HepG2 (cell line): ENCODE measurements around the gene DOCK11. TPM values are rescaled to one million over a fixed set of nuclear protein-coding genes. Genes with fewer than 3 reads are reported as not detected.

Experiments used
- ATAC-seq: fragments of 200-7000 bp; cut with Tn5 transposase; 3 replicates; pipeline ENCODE4 v1.9.1; 2020; ENCODE audit warnings: mild to moderate bottlenecking, moderate library complexity
- BruUV-seq: library from RNA; stranded (reverse); fragments of 400-500 nt; replicated peaks from 2 replicates; lab custom pipeline; 2021; lab: Mats Ljungman, UMichigan
- CTCF ChIA-PET: fragments of 300-600 bp; formaldehyde crosslinking; extraction: SDS; loops from one replicate; lab custom pipeline; 2021; ENCODE audit warnings: low total read pairs, inconsistent platforms, low intra/inter-chr PET ratio; lab: Yijun Ruan, JAX
- POLR2A ChIA-PET: fragments of 350-600 bp; sonication (Branson Sonifier 250); formaldehyde crosslinking; loops from one replicate; lab custom pipeline; 2020; ENCODE audit warnings: antibody characterized with exemption, inconsistent platforms; lab: Yijun Ruan, JAX
- DNase-seq: peaks from one replicate; pipeline ENCODE4 v3.0.0-alpha.2; 2015; ENCODE audit warnings: low spot score
- FAIRE-seq: peaks from 3 replicates; lab custom pipeline; 2011; peaks lifted over from hg19 to GRCh38; lab: Jason Lieb, UNC
- H2AFZ ChIP-seq: one replicate; pipeline ENCODE4 v1.6.1; 2011; ENCODE audit warnings: low read length, inconsistent platforms
- H3K27ac ChIP-seq: fragments of 300-600 bp; 3 replicates; pipeline ENCODE4 v1.8.0; 2011; ENCODE audit warnings: mixed run types, mild to moderate bottlenecking, mixed read lengths, low read length, inconsistent platforms; ENCODE audit not compliant: insufficient read depth; ENCODE audit errors: extremely low read length
- H3K27me3 ChIP-seq, 2 experiments: fragments of 200-600 bp in 1 of 2; 2 replicates in 1 of 2; 3 replicates in 1 of 2; pipeline versions ENCODE4 v1.6.0 to v1.8.0; 2011; ENCODE audit warnings: low read length in 2 of 2, mild to moderate bottlenecking in 2 of 2, moderate library complexity in 2 of 2, inconsistent platforms in 1 of 2; ENCODE audit not compliant: insufficient read depth in 2 of 2, control insufficient read depth in 1 of 2
- H3K36me3 ChIP-seq, 2 experiments: fragments of 200-600 bp in 1 of 2; replicated peaks in 1 of 2; 2 replicates in 1 of 2; 3 replicates in 1 of 2; pipeline versions ENCODE4 v1.5.1 to v1.8.0; 2011; ENCODE audit warnings: low read length in 2 of 2, inconsistent platforms in 1 of 2; ENCODE audit not compliant: insufficient read depth in 2 of 2, control insufficient read depth in 1 of 2
- H3K4me1 ChIP-seq: 2 replicates; pipeline ENCODE4 v1.5.1; 2012; ENCODE audit warnings: low read length, inconsistent platforms; ENCODE audit not compliant: insufficient read depth
- H3K4me2 ChIP-seq: 2 replicates; pipeline ENCODE4 v1.6.0; 2011; ENCODE audit warnings: low read depth, low read length, inconsistent platforms
- H3K4me3 ChIP-seq, 3 experiments: fragments of 200-600 bp in 1 of 3; sonication (generic), shearing (Covaris generic) in 1 of 3; replicated peaks in 1 of 3; 2 replicates each; pipeline ENCODE4 v1.5.1; 2011 to 2016; ENCODE audit warnings: low read length in 3 of 3, inconsistent platforms in 2 of 3, low read depth in 2 of 3, mild to moderate bottlenecking in 2 of 3, control low read depth in 1 of 3, mixed read lengths in 1 of 3; ENCODE audit not compliant: insufficient read depth in 1 of 3
- H3K79me2 ChIP-seq: one replicate; pipeline ENCODE4 v1.6.1; 2011; ENCODE audit warnings: low read length, inconsistent platforms; ENCODE audit not compliant: insufficient read depth
- H3K9ac ChIP-seq: 2 replicates; pipeline ENCODE4 v1.6.0; 2011; ENCODE audit warnings: mild to moderate bottlenecking, low read depth, low read length, inconsistent platforms; ENCODE audit not compliant: insufficient read depth
- H3K9me3 ChIP-seq: 2 replicates; pipeline ENCODE4 v1.5.1; 2012; ENCODE audit warnings: mild to moderate bottlenecking, low read length
- H4K20me1 ChIP-seq: 2 replicates; pipeline ENCODE4 v1.6.0; 2011; ENCODE audit warnings: inconsistent platforms, mild to moderate bottlenecking, low read length, moderate library complexity; ENCODE audit not compliant: insufficient read depth
- CEBPB ChIP-seq: IDR thresholded peaks from 2 replicates; pipeline ENCODE4 v1.6.1; 2011; ENCODE audit warnings: low read depth, low read length, improper control_type of control experiment, borderline replicate concordance
- FOXP1 ChIP-seq, 2 experiments: fragments of 450-650 bp in 1 of 2; IDR thresholded peaks; 2 replicates each; pipeline ENCODE4 v1.6.1; 2017 to 2018; ENCODE audit warnings: antibody characterized with exemption in 1 of 2
- MTA3 ChIP-seq: sonication (generic); formaldehyde crosslinking; IDR thresholded peaks from 2 replicates; pipeline ENCODE4 v1.4.0; 2020; ENCODE audit warnings: missing genetic modification reagents
- NBN ChIP-seq: fragments of 450-650 bp; conservative IDR thresholded peaks from 2 replicates; pipeline ENCODE4 v1.6.1; 2017
- PLRG1 ChIP-seq: fragments of 450-650 bp; conservative IDR thresholded peaks from 2 replicates; pipeline ENCODE4 v1.6.1; 2016
- SALL1 ChIP-seq: sonication (generic); formaldehyde crosslinking; IDR thresholded peaks from 2 replicates; pipeline ENCODE4 v1.8.0; 2022; ENCODE audit warnings: mild to moderate bottlenecking, missing genetic modification reagents
- TFE3 ChIP-seq: IDR thresholded peaks from 2 replicates; pipeline ENCODE4 v1.6.1; 2016
- ZNF816 ChIP-seq: sonication (generic); formaldehyde crosslinking; IDR thresholded peaks from 2 replicates; pipeline ENCODE4 v1.8.0; 2022; ENCODE audit warnings: missing genetic modification reagents, mild to moderate bottlenecking, borderline replicate concordance
- WGBS: methylation state at CpG from one replicate; pipeline ENCODE4 v1.1.6; 2017; ENCODE audit warnings: low lambda C conversion rate; 5-methylcytosine and 5-hydroxymethylcytosine counted together
- in situ Hi-C: cut with HindIII; loops from 2 replicates; pipeline ENCODE4 v1.10.0; 2017; ENCODE audit warnings: low pct_unique_long_range_greater_than_20kb; ENCODE audit not compliant: extremely low pct_ligation_motif_present
- intact Hi-C: fragments of 100-400 bp; cut with micrococcal nuclease; formaldehyde crosslinking; loops from one replicate; pipeline ENCODE4 v1.10.0; 2022; ENCODE audit not compliant: unreplicated experiment
- polyA plus RNA-seq, 8 experiments: library from polyadenylated mRNA; depleted of rRNA in 3 of 8; stranded (reverse) in 7 of 8; unstranded in 1 of 8; fragments of >200 nt; fragmentation: Illumina TruSeq in 4 of 8; extraction: Trizol in 4 of 8; gene quantifications; 2 replicates each; pipeline versions ENCODE4 v1.2.1 to v1.2.3, GENCODE V29; 2011 to 2016; ENCODE audit warnings: low read depth in 4 of 8, missing spikeins in 1 of 8, mixed read lengths in 1 of 8; ENCODE audit not compliant: insufficient read depth in 1 of 8
- total RNA-seq, 5 experiments: library from RNA; depleted of rRNA; stranded (reverse); fragments of >200 nt; fragmentation: Illumina TruSeq; extraction: Trizol; gene quantifications; 2 replicates each; pipeline ENCODE4 v1.2.3, GENCODE V29; 2016; ENCODE audit warnings: low read depth in 1 of 5

Gene DOCK11
- total and polyA plus RNA-seq, 2 of the 13 experiments (the other 11 are each of a cell fraction or from before 2014, with no cell fraction given) = 0.02 to 0.12 TPM

DNA sequence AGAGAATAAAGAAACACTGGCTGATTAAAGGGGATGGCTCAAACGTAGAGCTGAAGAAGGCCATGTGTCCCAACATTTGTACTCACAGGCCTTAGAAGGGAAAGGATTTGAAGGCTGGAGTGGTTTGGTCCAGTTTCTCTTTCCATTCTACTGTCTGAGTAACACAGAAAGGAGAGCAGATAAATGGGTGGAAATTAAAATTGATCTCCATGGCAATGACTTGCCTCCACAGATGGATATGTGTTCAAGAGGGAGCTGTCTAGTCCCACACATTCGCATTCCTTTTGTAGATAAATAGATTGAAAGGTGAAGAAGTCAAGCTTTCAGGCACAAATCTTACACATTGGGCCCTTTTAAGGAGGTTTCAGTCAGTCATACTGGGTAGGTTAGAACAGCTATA is 74.6 kb downstream of the DOCK11 start:
- FAIRE-seq = no peak
- H3K27me3 ChIP-seq = no peaks in the 10 kb centered on the region
- H3K79me2 ChIP-seq = no peaks in the 10 kb centered on the region
- no peak for TF ChIP-seq MTA3
- no peak for TF ChIP-seq ZNF816 (CRISPR knock-in tag)
- TF ChIP-seq NBN = no peak
- TF ChIP-seq TFE3 (CRISPR knock-in tag) = no peak
- no peak for TF ChIP-seq PLRG1
- no peak for TF ChIP-seq FOXP1 (IDR thresholded peaks at IDR 0.05)
- no peak for TF ChIP-seq FOXP1 (CRISPR knock-in tag; IDR thresholded peaks at IDR 0.05)
- TF ChIP-seq, all 625 proteins: peak for 0
- no peaks in the 10 kb centered on the region for H3K36me3 ChIP-seq
- no peak overlapping the region for H3K9ac ChIP-seq
- no peak for ATAC-seq
- H3K4me1 ChIP-seq = no peaks in the 10 kb centered on the region
- intact Hi-C loops = no loop called here
- DNase-seq = no peak
- ChIA-PET POLR2A (no interaction called here), CTCF (no interaction called here)
- WGBS = 75% methylated on average over 2 of the region's 2 CpGs
- no peak overlapping the region for H3K4me3 ChIP-seq
- H3K9me3 ChIP-seq = no peaks in the 10 kb centered on the region
- no peak overlapping the region for H3K4me2 ChIP-seq
- H3K27ac ChIP-seq = no peak overlapping the region
- in situ Hi-C loops = no loop called here
- H4K20me1 ChIP-seq = no peaks in the 10 kb centered on the region
- no peak overlapping the region for H2AFZ ChIP-seq
- BruUV-seq = no TSS peak

- ATAC-seq = no peak
These were observed 76.2 kb downstream of the DOCK11 start for GRCh38 chrX:118571836-118572235.

More at GRCh38 chrX:118571836-118572235, 76.2 kb downstream of the DOCK11 start:
- CTCF ChIA-PET = no interaction called here
- Histone ChIP-seq H3K79me2 (no peaks in the 10 kb centered on the region), H3K9me3 (no peaks in the 10 kb centered on the region), H3K27ac (no peak overlapping the region), H3K4me3 (no peak overlapping the region), H3K4me2 (no peak overlapping the region)
- intact Hi-C loops = no loop called here
- WGBS = 30% methylated on average over 3 of the region's 3 CpGs
- POLR2A ChIA-PET = no interaction called here
- BruUV-seq = no TSS peak
- no peak for FAIRE-seq
- TF ChIP-seq SALL1 (CRISPR knock-in tag) (no peak), CEBPB (peak; percentile 40; the same call in 1 of the 2 replicates)
- TF ChIP-seq, all 625 proteins: peak for 1
- Histone ChIP-seq H2AFZ (no peak overlapping the region), H3K27me3 (no peaks in the 10 kb centered on the region), H3K9ac (no peak overlapping the region), H3K36me3 (no peaks in the 10 kb centered on the region), H4K20me1 (no peaks in the 10 kb centered on the region), H3K4me1 (no peaks in the 10 kb centered on the region)
- in situ Hi-C loops = no loop called here
- DNase-seq = peak; percentile 1
